CD4-positive, alpha-beta memory T cell (primary cell): ENCODE results near the gene PER3. TPM values are rescaled to one million over a fixed set of nuclear protein-coding genes. Genes with fewer than 3 reads are reported as not detected.
A peak's percentile ranks its signal among the peaks of the same experiment; 100 is the strongest.

Experiments used
- CTCF ChIA-PET: fragments of 350-600 bp; sonication (Branson Sonifier 250); formaldehyde crosslinking; loops from one replicate; lab custom pipeline; 2021; ENCODE audit warnings: inconsistent platforms; ENCODE audit not compliant: partially characterized antibody; lab: Charles Lee
- POLR2A ChIA-PET: fragments of 350-600 bp; sonication (Branson Sonifier 250); formaldehyde crosslinking; loops from one replicate; lab custom pipeline; 2021; ENCODE audit not compliant: partially characterized antibody; lab: Charles Lee
- DNase-seq, 5 donors: peaks; one replicate each; pipeline versions ENCODE4 v3.0.0 to v3.0.0-alpha.2; 2020 to 2022; ENCODE audit warnings: mixed read lengths in 1 of 5
- H3K27ac ChIP-seq: one replicate; pipeline ENCODE4 v1.7.0; 2013; ENCODE audit warnings: low read depth, low read length
- H3K27me3 ChIP-seq: 2 replicates; pipeline ENCODE4 v1.7.0; 2013; ENCODE audit warnings: mild to moderate bottlenecking, low read length, moderate library complexity; ENCODE audit not compliant: insufficient read depth
- H3K36me3 ChIP-seq: 2 replicates; pipeline ENCODE4 v1.7.0; 2013; ENCODE audit warnings: mild to moderate bottlenecking, low read length, moderate library complexity; ENCODE audit not compliant: insufficient read depth
- H3K4me1 ChIP-seq: 2 replicates; pipeline ENCODE4 v1.7.0; 2013; ENCODE audit warnings: mild to moderate bottlenecking, low read length, moderate library complexity; ENCODE audit not compliant: insufficient read depth
- H3K4me3 ChIP-seq, 2 donors: one replicate each; pipeline ENCODE4 v1.7.0; 2013; ENCODE audit warnings: low read length in 2 of 2, mild to moderate bottlenecking in 1 of 2
- H3K9me3 ChIP-seq, 2 donors: one replicate each; pipeline ENCODE4 v1.7.0; 2013; ENCODE audit warnings: low read length in 2 of 2, control low read depth in 1 of 2; ENCODE audit not compliant: control insufficient read depth in 1 of 2
- H3K27ac Mint-ChIP-seq, 7 donors: one replicate each; pipeline ENCODE4 v1.8.0; 2020 to 2021; ENCODE audit warnings: mixed read lengths in 7 of 7, mild to moderate bottlenecking in 6 of 7, inconsistent platforms in 3 of 7, moderate library complexity in 3 of 7
- H3K27me3 Mint-ChIP-seq, 2 donors: one replicate each; pipeline ENCODE4 v1.8.0; 2020 to 2021; ENCODE audit warnings: mixed read lengths in 2 of 2
- H3K36me3 Mint-ChIP-seq, 2 donors: one replicate each; pipeline ENCODE4 v1.8.0; 2020 to 2021; ENCODE audit warnings: mixed read lengths in 2 of 2, inconsistent platforms in 1 of 2, mild to moderate bottlenecking in 1 of 2
- H3K4me1 Mint-ChIP-seq, 4 donors: one replicate each; pipeline ENCODE4 v1.8.0; 2020 to 2021; ENCODE audit warnings: mixed read lengths in 4 of 4, mild to moderate bottlenecking in 1 of 4
- H3K4me3 Mint-ChIP-seq, 8 donors: one replicate each; pipeline ENCODE4 v1.8.0; 2020 to 2021; ENCODE audit warnings: mixed read lengths in 8 of 8, mild to moderate bottlenecking in 7 of 8, moderate library complexity in 6 of 8, inconsistent platforms in 3 of 8
- H3K9me3 Mint-ChIP-seq, 8 donors: one replicate each; pipeline ENCODE4 v1.8.0; 2020 to 2021; ENCODE audit warnings: mixed read lengths in 8 of 8, mild to moderate bottlenecking in 5 of 8, inconsistent platforms in 3 of 8, moderate library complexity in 1 of 8
- intact Hi-C: fragments of 100-400 bp; cut with micrococcal nuclease; formaldehyde crosslinking; loops from one replicate; pipeline ENCODE4 v1.15.1; 2023
- polyA plus RNA-seq, 2 donors: library from polyadenylated mRNA; unstranded; fragments of 300-500 nt; fragmentation: Illumina TruSeq; gene quantifications; one replicate each; pipeline ENCODE4 v1.2.3, GENCODE V29; 2021
- total RNA-seq, 2 experiments: library from RNA; stranded (reverse); gene quantifications; one replicate each; pipeline ENCODE4 v1.2.3, GENCODE V29; 2021

PER3 gene
- total and polyA plus RNA-seq, 4 experiments from 2014 or later = 3.5 to 7.9 (median 6.1) TPM

- POLR2A ChIA-PET = interaction anchor here (1.6 to 2.7 kb wide), 3 partner anchors 46 to 83 kb away, joined by 8 to 36 read pairs (median 22); no protein-coding TSS in a partner anchor
- H3K4me3 ChIP-seq = no peak overlapping the region
- intact Hi-C loops = loop anchor here (5.0 kb wide), 1 partner anchor 151 kb away; no protein-coding TSS in a partner anchor
- Mint-ChIP-seq H3K4me3 (peak overlapping the region in 1 of 8 donors; percentile 27), H3K36me3 (no peaks in the 10 kb centered on the region), H3K27ac (peak overlapping the region in 4 of 7 donors; percentile 32 to 62 (median 58)), H3K27me3 (peaks cover 9 to 15% of the 10 kb centered on the region in 2 donors), H3K9me3 (no peaks in the 10 kb centered on the region), H3K4me1 (peaks cover 16 to 39% (median 22%) of the 10 kb centered on the region in 4 donors)
- no peak for DNase-seq
- H3K4me1 ChIP-seq = peaks cover 34% of the 10 kb centered on the region
- CTCF ChIA-PET = interaction anchor here (1.8 to 13.4 kb wide), 7 partner anchors 10 to 91 kb away, joined by 4 to 468 read pairs (median 26); no protein-coding TSS in a partner anchor
- no peaks in the 10 kb centered on the region for H3K27me3 ChIP-seq
- no peaks in the 10 kb centered on the region for H3K36me3 ChIP-seq
- no peaks in the 10 kb centered on the region for H3K9me3 ChIP-seq
- H3K27ac ChIP-seq = no peak overlapping the region
Observed at GRCh38 chr1:7751174-7751573, 32.9 kb upstream of the PER3 start.

DNA sequence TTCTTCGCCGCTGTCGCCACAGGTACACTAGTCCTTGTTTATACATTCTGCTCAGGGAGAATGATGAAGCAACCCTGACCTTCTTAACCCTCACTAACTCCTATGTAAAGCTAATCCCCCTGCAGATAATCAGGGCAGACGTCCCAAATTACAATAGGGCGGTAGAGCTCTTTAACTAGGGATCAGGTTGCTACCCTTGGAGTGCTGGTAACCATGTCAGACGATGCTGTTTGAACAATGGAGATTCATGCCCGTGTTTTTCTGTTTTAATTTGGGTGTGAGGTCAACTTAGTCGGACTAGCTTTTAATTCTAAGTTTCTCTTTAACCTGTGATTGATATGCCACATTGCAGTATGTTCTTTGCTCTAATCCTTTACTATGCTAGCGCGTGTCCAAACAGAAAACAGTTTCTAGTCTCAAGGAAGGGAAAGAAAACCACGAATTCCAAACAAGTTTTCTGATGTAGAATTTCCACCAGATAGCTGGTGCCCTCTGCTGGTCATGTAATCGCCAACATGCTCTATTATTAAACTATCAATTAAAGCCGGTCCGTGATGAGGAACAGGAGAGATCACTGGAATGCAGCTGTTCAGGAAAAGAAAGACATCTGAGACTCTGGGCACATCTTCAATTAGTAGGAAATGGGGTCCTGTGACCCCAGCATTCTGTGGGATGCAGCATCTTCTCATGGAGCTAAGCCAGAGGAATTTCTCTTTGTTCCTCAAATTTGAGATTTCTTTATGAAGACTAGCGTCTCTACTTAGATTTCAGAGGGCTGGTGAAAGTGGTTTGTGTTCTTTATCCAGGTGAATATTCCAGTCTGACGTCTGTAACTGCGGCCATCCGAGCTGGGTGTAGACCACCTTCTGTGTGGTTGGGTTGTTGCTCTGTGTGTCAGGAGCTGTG lies 31.3 kb upstream of the PER3 start:
- H3K27ac Mint-ChIP-seq = peak overlapping the region in 2 of 7 donors; percentile 38 to 73
- H3K36me3 ChIP-seq = no peaks in the 10 kb centered on the region
- no peak overlapping the region for H3K27ac ChIP-seq
- H3K27me3 Mint-ChIP-seq = peaks cover 9 to 15% of the 10 kb centered on the region in 2 donors
- H3K4me3 ChIP-seq = no peak overlapping the region
- no peaks in the 10 kb centered on the region for H3K9me3 ChIP-seq
- peak overlapping the region in 6 of 8 donors; percentile 55 to 79 (median 62) for H3K4me3 Mint-ChIP-seq
- peaks cover 14 to 39% (median 21%) of the 10 kb centered on the region in 4 donors for H3K4me1 Mint-ChIP-seq
- intact Hi-C loops = loop anchor here (1.0 to 5.0 kb wide), 3 partner anchors 48 to 150 kb away; no protein-coding TSS in a partner anchor
- no peaks in the 10 kb centered on the region for H3K9me3 Mint-ChIP-seq
- POLR2A ChIA-PET = interaction anchor here (1.1 to 2.7 kb wide), 6 partner anchors 16 to 85 kb away, joined by 3 to 36 read pairs (median 8); no protein-coding TSS in a partner anchor
- H3K36me3 Mint-ChIP-seq = no peaks in the 10 kb centered on the region
- CTCF ChIA-PET = interaction anchor here (0.7 to 13.4 kb wide), 32 partner anchors 9 to 190 kb away, joined by 3 to 468 read pairs (median 4); partner anchors contain the start of gene VAMP3
- H3K27me3 ChIP-seq = no peaks in the 10 kb centered on the region
- peaks cover 34% of the 10 kb centered on the region for H3K4me1 ChIP-seq
- DNase-seq = peak; percentile 42 to 53 (median 46)

DNA sequence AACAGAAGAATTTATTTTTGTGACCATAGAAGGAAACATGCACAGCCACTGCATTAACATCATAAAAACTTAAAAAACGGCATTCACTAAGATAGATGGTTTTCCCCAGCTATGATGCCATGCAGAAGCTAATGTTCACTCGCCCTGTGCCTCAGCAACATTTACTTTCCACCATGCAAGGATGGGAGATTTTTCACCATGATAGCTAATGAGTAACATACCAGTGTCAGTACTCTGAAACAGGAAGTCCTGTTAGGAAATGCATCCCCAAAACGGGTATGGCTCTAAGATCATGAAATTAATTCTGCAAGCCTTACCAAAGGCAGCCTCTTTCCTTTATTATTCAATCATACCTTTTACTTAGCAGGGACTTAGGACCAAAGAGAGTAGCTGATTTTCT lies 30.4 kb upstream of the PER3 start:
- DNase-seq = no peak
- Mint-ChIP-seq H3K27me3 (peaks cover 9 to 15% of the 10 kb centered on the region in 2 donors), H3K4me1 (peaks cover 13 to 36% (median 21%) of the 10 kb centered on the region in 4 donors), H3K27ac (no peak overlapping the region), H3K36me3 (no peaks in the 10 kb centered on the region), H3K4me3 (no peak overlapping the region), H3K9me3 (no peaks in the 10 kb centered on the region)
- ChIA-PET POLR2A (interaction anchor here (1.9 to 2.7 kb wide), 2 partner anchors 15 to 85 kb away, joined by 5 to 36 read pairs; no protein-coding TSS in a partner anchor), CTCF (interaction anchor here (1.0 to 13.4 kb wide), 13 partner anchors 9 to 143 kb away, joined by 3 to 468 read pairs (median 9); no protein-coding TSS in a partner anchor)
- H3K27ac ChIP-seq = no peak overlapping the region
- no peak overlapping the region for H3K4me3 ChIP-seq
- intact Hi-C loops = loop anchor here (2.0 to 5.0 kb wide), 2 partner anchors 49 to 149 kb away; no protein-coding TSS in a partner anchor
- H3K27me3 ChIP-seq = no peaks in the 10 kb centered on the region
- H3K36me3 ChIP-seq = no peaks in the 10 kb centered on the region
- H3K9me3 ChIP-seq = no peaks in the 10 kb centered on the region
- peaks cover 28% of the 10 kb centered on the region for H3K4me1 ChIP-seq

- ChIA-PET CTCF (interaction anchor here (3.7 to 13.4 kb wide), 3 partner anchors 8 to 85 kb away, joined by 34 to 468 read pairs (median 51); no protein-coding TSS in a partner anchor), POLR2A (interaction anchor here (1.9 kb wide), 1 partner anchor 14 kb away, joined by 5 read pairs; no protein-coding TSS in a partner anchor)
- Mint-ChIP-seq H3K27me3 (peaks cover 9 to 15% of the 10 kb centered on the region in 2 donors), H3K4me3 (no peak overlapping the region), H3K9me3 (no peaks in the 10 kb centered on the region), H3K36me3 (no peaks in the 10 kb centered on the region), H3K4me1 (peaks cover 11 to 35% (median 21%) of the 10 kb centered on the region in 4 donors), H3K27ac (no peak overlapping the region)
- no peaks in the 10 kb centered on the region for H3K9me3 ChIP-seq
- no peak overlapping the region for H3K4me3 ChIP-seq
- H3K27ac ChIP-seq = no peak overlapping the region
- H3K27me3 ChIP-seq = no peaks in the 10 kb centered on the region
- peaks cover 22% of the 10 kb centered on the region for H3K4me1 ChIP-seq
- H3K36me3 ChIP-seq = no peaks in the 10 kb centered on the region
- intact Hi-C loops = loop anchor here (5.0 kb wide), 1 partner anchor 148 kb away; no protein-coding TSS in a partner anchor
- DNase-seq = no peak
Observed at GRCh38 chr1:7754234-7754633, 29.9 kb upstream of the PER3 start.

GRCh38 chr1:7755448-7755847 lies 28.6 kb upstream of the PER3 start:
- H3K4me1 Mint-ChIP-seq = peaks cover 11 to 33% (median 21%) of the 10 kb centered on the region in 4 donors
- Histone ChIP-seq H3K9me3 (no peaks in the 10 kb centered on the region), H3K4me3 (no peak overlapping the region), H3K27ac (no peak overlapping the region), H3K36me3 (no peaks in the 10 kb centered on the region), H3K4me1 (peaks cover 22% of the 10 kb centered on the region), H3K27me3 (no peaks in the 10 kb centered on the region)
- ChIA-PET CTCF (interaction anchor here (0.8 to 13.4 kb wide), 3 partner anchors 15 to 87 kb away, joined by 3 to 468 read pairs (median 51); no protein-coding TSS in a partner anchor), POLR2A (no interaction called here)
- no peak overlapping the region for H3K4me3 Mint-ChIP-seq
- H3K36me3 Mint-ChIP-seq = no peaks in the 10 kb centered on the region
- no peaks in the 10 kb centered on the region for H3K9me3 Mint-ChIP-seq
- no peak overlapping the region for H3K27ac Mint-ChIP-seq
- intact Hi-C loops = no loop called here
- H3K27me3 Mint-ChIP-seq = peaks cover 8 to 15% of the 10 kb centered on the region in 2 donors
- no peak for DNase-seq

GRCh38 chr1:7760245-7760644 lies 23.8 kb upstream of the PER3 start:
- no peaks in the 10 kb centered on the region for H3K4me1 ChIP-seq
- Mint-ChIP-seq H3K4me1 (no peaks in the 10 kb centered on the region), H3K27me3 (peaks cover 6 to 10% of the 10 kb centered on the region in 2 donors), H3K27ac (no peak overlapping the region), H3K4me3 (no peak overlapping the region), H3K9me3 (no peaks in the 10 kb centered on the region), H3K36me3 (no peaks in the 10 kb centered on the region)
- no peaks in the 10 kb centered on the region for H3K27me3 ChIP-seq
- intact Hi-C loops = loop anchor here (10.0 kb wide), 1 partner anchor 975 kb away; the partner anchor contains the start of gene CAMTA1
- H3K36me3 ChIP-seq = no peaks in the 10 kb centered on the region
- POLR2A ChIA-PET = no interaction called here
- H3K27ac ChIP-seq = no peak overlapping the region
- CTCF ChIA-PET = interaction anchor here (1.0 to 5.2 kb wide), 3 partner anchors 7 to 92 kb away, joined by 3 to 34 read pairs (median 21); no protein-coding TSS in a partner anchor
- H3K9me3 ChIP-seq = no peaks in the 10 kb centered on the region
- DNase-seq = no peak
- no peak overlapping the region for H3K4me3 ChIP-seq
